GM12872 (cell line): ENCODE results near the gene PLBD1.

ENCODE experiments used
- CTCF ChIP-seq: IDR thresholded peaks from 3 replicates; pipeline ENCODE4 v1.5.1; 2011; ENCODE audit warnings: low read depth, mild to moderate bottlenecking, low read length, moderate library complexity; ENCODE audit not compliant: insufficient read depth

PLBD1 gene

GRCh38 chr12:14605401-14605989 lies 37.8 kb upstream of the PLBD1 start:
- no peak for TF ChIP-seq CTCF

- no peak for TF ChIP-seq CTCF
These were observed 34.2 kb upstream of the PLBD1 start for GRCh38 chr12:14601692-14602478.

GRCh38 chr12:14597480-14597879 lies 29.8 kb upstream of the PLBD1 start:
- no peak for TF ChIP-seq CTCF

GRCh38 chr12:14591719-14592118 lies 24.0 kb upstream of the PLBD1 start:
- TF ChIP-seq CTCF, result no peak

GRCh38 chr12:14589169-14590004 lies 21.7 kb upstream of the PLBD1 start:
- TF ChIP-seq CTCF, result no peak

- TF ChIP-seq CTCF, result no peak
These were observed 20.9 kb upstream of the PLBD1 start for GRCh38 chr12:14588571-14588970.

GRCh38 chr12:14578646-14579045 lies 11.0 kb upstream of the PLBD1 start:
- TF ChIP-seq CTCF, result no peak
